ENCODE data around the gene CCNI2.
"Not testable (repeated sequence)": the region's sequence is repeated elsewhere in the genome, so short reads cannot be mapped to it uniquely, and the experiment has no call there.

The CCNI2 gene

GRCh38 chr5:132791026-132791425 lies 43.8 kb downstream of the CCNI2 start:
- Histone ChIP-seq H3K4me2 (ENCODE audit: low read length) (no peak overlapping the region), H3K9me3 (ENCODE audit: control insufficient read depth, low read length) (no peaks in the 10 kb centered on the region), H3K27ac (no peak overlapping the region), H3K79me2 (no peaks in the 10 kb centered on the region), H3K9ac (no peak overlapping the region), H3K27me3 (ENCODE audit: control insufficient read depth, insufficient read depth, low read length) (no peaks in the 10 kb centered on the region), H2AFZ (no peak overlapping the region), H3K36me3 (ENCODE audit: control insufficient read depth, insufficient read depth, low read length) (no peaks in the 10 kb centered on the region), H3K4me1 (no peaks in the 10 kb centered on the region), H3K4me3 (ENCODE audit: low read depth, low read length) (no peak overlapping the region)
- no peak for TF ChIP-seq CTCF (IDR thresholded peaks at IDR 0.05)

- H3K9me3 ChIP-seq (ENCODE audit: control insufficient read depth, low read length): no peaks in the 10 kb centered on the region
- H3K79me2 ChIP-seq: no peaks in the 10 kb centered on the region
- no peak overlapping the region for H3K9ac ChIP-seq
- no peak for TF ChIP-seq CTCF (IDR thresholded peaks at IDR 0.05)
- H3K4me1 ChIP-seq: no peaks in the 10 kb centered on the region
- no peaks in the 10 kb centered on the region for H3K27me3 ChIP-seq (ENCODE audit: control insufficient read depth, insufficient read depth, low read length)
- H3K4me2 ChIP-seq (ENCODE audit: low read length): no peak overlapping the region
- H2AFZ ChIP-seq: no peak overlapping the region
- no peak overlapping the region for H3K4me3 ChIP-seq (ENCODE audit: low read depth, low read length)
- H3K27ac ChIP-seq: no peak overlapping the region
- H3K36me3 ChIP-seq (ENCODE audit: control insufficient read depth, insufficient read depth, low read length): no peaks in the 10 kb centered on the region
Observed at GRCh38 chr5:132797651-132798050, 50.4 kb downstream of the CCNI2 start.

GRCh38 chr5:132799392-132799791 lies 52.2 kb downstream of the CCNI2 start:
- Histone ChIP-seq H2AFZ (no peak overlapping the region), H3K36me3 (ENCODE audit: control insufficient read depth, insufficient read depth, low read length) (no peaks in the 10 kb centered on the region), H3K9me3 (ENCODE audit: control insufficient read depth, low read length) (no peaks in the 10 kb centered on the region), H3K4me3 (ENCODE audit: low read depth, low read length) (no peak overlapping the region), H3K79me2 (no peaks in the 10 kb centered on the region), H3K27ac (no peak overlapping the region), H3K9ac (no peak overlapping the region), H3K4me2 (ENCODE audit: low read length) (no peak overlapping the region), H3K4me1 (no peaks in the 10 kb centered on the region), H3K27me3 (ENCODE audit: control insufficient read depth, insufficient read depth, low read length) (no peaks in the 10 kb centered on the region)
- TF ChIP-seq CTCF (IDR thresholded peaks at IDR 0.05): no peak

GRCh38 chr5:132800545-132800944 lies 53.3 kb downstream of the CCNI2 start:
- no peak overlapping the region for H3K4me2 ChIP-seq (ENCODE audit: low read length)
- H3K36me3 ChIP-seq (ENCODE audit: control insufficient read depth, insufficient read depth, low read length): no peaks in the 10 kb centered on the region
- no peaks in the 10 kb centered on the region for H3K79me2 ChIP-seq
- H3K4me1 ChIP-seq: no peaks in the 10 kb centered on the region
- no peak overlapping the region for H3K27ac ChIP-seq
- no peak for TF ChIP-seq CTCF (IDR thresholded peaks at IDR 0.05)
- H3K4me3 ChIP-seq (ENCODE audit: low read depth, low read length): no peak overlapping the region
- no peak overlapping the region for H2AFZ ChIP-seq
- no peaks in the 10 kb centered on the region for H3K9me3 ChIP-seq (ENCODE audit: control insufficient read depth, low read length)
- H3K9ac ChIP-seq: no peak overlapping the region
- H3K27me3 ChIP-seq (ENCODE audit: control insufficient read depth, insufficient read depth, low read length): no peaks in the 10 kb centered on the region

- H3K9ac ChIP-seq: no peak overlapping the region
- no peaks in the 10 kb centered on the region for H3K27me3 ChIP-seq (ENCODE audit: control insufficient read depth, insufficient read depth, low read length)
- H3K4me2 ChIP-seq (ENCODE audit: low read length): no peak overlapping the region
- no peak overlapping the region for H3K27ac ChIP-seq
- H3K4me1 ChIP-seq: no peaks in the 10 kb centered on the region
- H3K79me2 ChIP-seq: no peaks in the 10 kb centered on the region
- no peaks in the 10 kb centered on the region for H3K9me3 ChIP-seq (ENCODE audit: control insufficient read depth, low read length)
- H3K4me3 ChIP-seq (ENCODE audit: low read depth, low read length): no peak overlapping the region
- H2AFZ ChIP-seq: no peak overlapping the region
- no peaks in the 10 kb centered on the region for H3K36me3 ChIP-seq (ENCODE audit: control insufficient read depth, insufficient read depth, low read length)
- no peak for TF ChIP-seq CTCF (IDR thresholded peaks at IDR 0.05)
Observed at GRCh38 chr5:132802044-132802684, 54.9 kb downstream of the CCNI2 start.

GRCh38 chr5:132802685-132803066 lies 55.5 kb downstream of the CCNI2 start:
- H3K27ac ChIP-seq; H3K4me1 ChIP-seq; H3K36me3 ChIP-seq (ENCODE audit: control insufficient read depth, insufficient read depth, low read length); H3K9ac ChIP-seq; H3K79me2 ChIP-seq; H2AFZ ChIP-seq; H3K4me2 ChIP-seq (ENCODE audit: low read length); H3K27me3 ChIP-seq (ENCODE audit: control insufficient read depth, insufficient read depth, low read length); H3K4me3 ChIP-seq (ENCODE audit: low read depth, low read length); H3K9me3 ChIP-seq (ENCODE audit: control insufficient read depth, low read length): not testable (repeated sequence)

Measured in parathyroid adenoma (tissue), 2 donors.